Measurements from ENCODE around the gene SYPL2.
"Not testable (repeated sequence)": the region's sequence is repeated elsewhere in the genome, so short reads cannot be mapped to it uniquely, and the experiment has no call there.

Gene SYPL2

GRCh38 chr1:109466452-109467300 lies at the start of gene SYPL2:
SYPL2 (plus strand) TSS chr1:109466546; CDS start chr1:109466844, 298 bp downstream.
- peak; percentile 75 for DNase-seq

- no peak for DNase-seq
Measured at GRCh38 chr1:109423498-109423897, 42.8 kb upstream of the SYPL2 start.

GRCh38 chr1:109425391-109426280 lies 40.7 kb upstream of the SYPL2 start:
- no peak for DNase-seq

GRCh38 chr1:109426281-109427170 lies 39.8 kb upstream of the SYPL2 start, which contains the start of gene PSMA5:
PSMA5 (minus strand) TSS chr1:109426448; CDS start chr1:109426330, 118 bp downstream.
- peak; percentile 93 for DNase-seq

DNA sequence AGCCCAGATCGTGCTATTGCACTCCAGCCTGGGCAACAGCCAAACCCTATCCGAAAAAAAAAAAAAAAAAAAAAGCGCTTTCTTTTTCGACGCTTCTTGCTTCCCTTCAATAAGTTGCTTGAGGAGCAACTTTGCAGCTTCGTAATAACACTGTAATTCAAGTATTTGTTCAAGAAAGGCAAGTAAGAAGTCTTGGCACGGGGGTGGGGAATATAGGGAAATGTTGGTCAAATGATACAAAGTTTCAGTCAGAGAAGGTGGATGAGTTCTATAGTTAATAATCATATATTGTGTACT lies 39.2 kb upstream of the SYPL2 start:
- no peak for DNase-seq

- DNase-seq, result no peak
Measured at GRCh38 chr1:109432336-109432735, 34.0 kb upstream of the SYPL2 start.

DNA sequence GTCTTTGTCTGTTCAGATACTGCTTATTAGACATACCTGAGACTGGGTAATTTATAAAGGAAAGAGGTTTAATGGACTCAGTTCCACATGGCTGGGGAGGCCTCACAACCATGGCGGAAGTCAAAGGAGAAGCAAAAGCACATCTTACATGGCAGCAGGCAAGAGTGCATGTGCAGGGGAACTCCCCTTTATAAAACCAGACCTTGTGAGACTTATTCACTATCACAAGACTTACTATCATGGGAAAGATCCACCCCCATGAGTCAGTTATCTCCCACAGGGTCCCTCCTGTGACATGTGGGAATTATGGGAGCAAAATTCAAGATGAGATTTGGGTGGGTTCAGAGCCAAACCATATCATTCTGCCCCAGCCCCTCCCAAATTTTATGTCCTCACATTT lies 33.0 kb upstream of the SYPL2 start:
- DNase-seq, result no peak

DNA sequence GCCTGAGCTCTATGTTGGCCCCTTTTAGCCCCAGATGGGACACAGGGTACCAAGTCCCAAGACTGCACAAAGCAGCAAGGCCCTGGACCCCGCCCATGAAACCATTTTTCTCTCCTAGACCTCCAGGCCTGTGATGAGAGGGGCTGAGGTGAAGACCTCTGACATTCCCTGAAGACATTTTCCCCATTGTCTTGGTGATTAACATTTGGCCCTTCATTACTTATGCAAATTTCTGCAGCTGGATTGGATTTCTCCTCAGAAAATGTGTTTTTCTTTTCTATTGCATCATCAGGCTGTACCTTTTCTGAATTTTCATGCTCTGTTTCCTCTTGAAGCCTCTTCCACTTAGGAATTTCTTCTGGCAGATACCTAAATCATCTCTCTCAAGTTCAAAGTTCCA lies 31.9 kb upstream of the SYPL2 start:
- no peak for DNase-seq

GRCh38 chr1:109438798-109439297 lies 27.5 kb upstream of the SYPL2 start:
- no peak for DNase-seq

DNA sequence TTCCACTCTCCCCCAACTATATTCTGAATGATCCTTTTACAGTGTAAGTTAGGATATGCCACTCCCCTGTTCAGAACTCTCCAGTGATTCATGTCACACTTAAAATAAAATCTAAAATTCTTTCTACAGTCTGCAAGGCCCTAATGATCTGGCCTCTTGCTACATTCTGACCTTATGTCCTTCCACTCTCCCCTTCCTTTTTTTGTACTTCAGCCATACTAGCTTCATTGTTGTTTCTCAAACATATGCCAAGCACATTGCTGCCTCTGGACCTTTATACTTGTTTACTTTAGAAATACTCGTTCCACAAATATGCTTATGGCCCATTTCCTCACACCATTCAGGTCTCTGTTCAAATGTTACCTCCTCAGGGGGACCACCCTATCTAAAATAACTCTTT lies 25.3 kb upstream of the SYPL2 start:
- DNase-seq, result no peak

DNA sequence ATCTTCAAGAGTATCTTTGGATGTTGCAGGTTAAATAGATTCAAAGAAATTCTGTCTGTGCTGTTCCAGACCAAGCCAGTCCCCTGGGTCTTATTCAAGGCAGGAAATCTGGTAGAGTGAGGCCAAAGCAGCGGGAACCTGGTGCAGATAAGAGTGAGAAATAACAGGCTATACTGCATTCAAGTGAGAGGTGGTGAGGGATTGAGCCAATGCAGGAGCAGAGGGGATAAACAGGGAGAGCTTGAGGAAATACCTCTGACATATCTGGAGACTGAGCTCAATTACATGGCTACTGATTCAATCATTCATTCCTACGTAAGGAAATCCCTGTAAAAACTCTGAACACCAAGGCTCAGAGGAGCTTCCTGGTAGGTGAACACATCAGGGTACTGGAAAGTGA lies 22.9 kb upstream of the SYPL2 start:
- no peak for DNase-seq

- DNase-seq, result no peak
Measured at GRCh38 chr1:109444346-109444745, 22.0 kb upstream of the SYPL2 start.

- DNase-seq, result not testable (repeated sequence)
Measured at GRCh38 chr1:109445949-109446695, 20.2 kb upstream of the SYPL2 start.

DNA sequence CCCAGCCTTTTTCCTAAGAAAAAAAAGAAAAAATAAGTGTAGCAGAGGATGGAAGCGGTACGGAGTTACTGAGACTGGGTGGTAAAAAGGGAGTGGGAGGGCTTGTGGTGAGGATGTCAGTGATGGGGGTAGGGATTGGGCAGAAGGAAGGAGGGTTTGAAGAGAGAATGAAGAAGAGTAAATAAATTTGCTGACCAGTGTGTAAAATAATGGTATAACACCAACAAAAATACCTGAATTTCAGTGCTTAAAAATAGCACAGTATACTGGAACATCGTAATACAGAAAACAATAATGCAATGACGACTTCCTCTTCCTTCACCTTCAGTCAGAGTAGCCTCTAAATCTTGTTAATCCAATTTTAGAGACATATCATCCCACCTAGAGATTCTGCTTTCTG lies 18.8 kb upstream of the SYPL2 start:
- DNase-seq, result no peak

GRCh38 chr1:109454497-109455133 lies 11.7 kb upstream of the SYPL2 start:
- DNase-seq, result no peak

- no peak for DNase-seq
Measured at GRCh38 chr1:109457819-109458218, 8.5 kb upstream of the SYPL2 start.

- no peak for DNase-seq
Measured at GRCh38 chr1:109466125-109466451, 258 bp upstream of the SYPL2 start.

GRCh38 chr1:109467301-109467777 lies 993 bp downstream of the SYPL2 start:
- peak; percentile 39 for DNase-seq

GRCh38 chr1:109468061-109468460 lies 1.7 kb downstream of the SYPL2 start:
- no peak for DNase-seq

GRCh38 chr1:109468903-109469302 lies 2.6 kb downstream of the SYPL2 start:
- DNase-seq, result no peak

GRCh38 chr1:109470245-109470644 lies 3.9 kb downstream of the SYPL2 start:
- no peak for DNase-seq
